K562 (cell line): ENCODE data around the gene HDAC9. TPM values are rescaled to one million over a fixed set of nuclear protein-coding genes. Genes with fewer than 3 reads are reported as not detected.

ENCODE experiments used
- AFF1 ChIP-seq, 2 experiments: fragments of 450-650 bp; IDR thresholded peaks; 2 replicates each; pipeline ENCODE4 v1.6.1; 2018; ENCODE audit warnings: mild to moderate bottlenecking in 2 of 2, low read depth in 1 of 2; ENCODE audit not compliant: partially characterized antibody in 2 of 2
- ATF1 ChIP-seq, 2 experiments: fragments of 450-650 bp in 1 of 2; IDR thresholded peaks; 2 replicates each; pipeline ENCODE4 v1.6.1; 2016; ENCODE audit warnings: missing compliant biosample characterization in 1 of 2, missing genetic modification characterization in 1 of 2
- ELF4 ChIP-seq: fragments of 450-650 bp; formaldehyde crosslinking; IDR thresholded peaks from 2 replicates; pipeline ENCODE4 v1.4.0; 2022; ENCODE audit warnings: missing genetic modification characterization
- ETV1 ChIP-seq: fragments of 450-650 bp; conservative IDR thresholded peaks from 2 replicates; pipeline ENCODE4 v1.6.1; 2016; ENCODE audit warnings: missing genetic modification characterization, control low read depth, low read depth, missing compliant biosample characterization
- HEY1 ChIP-seq: fragments of 250-450 bp; sonication (Bioruptor Pico); IDR thresholded peaks from 2 replicates; pipeline ENCODE4 v1.5.0; 2020; ENCODE audit warnings: mild to moderate bottlenecking, moderate library complexity, borderline replicate concordance
- HNRNPUL1 ChIP-seq: fragments of 200-400 bp; formaldehyde crosslinking; IDR thresholded peaks from 2 replicates; pipeline ENCODE4 v1.6.1; 2017; ENCODE audit warnings: low read length
- KLF16 ChIP-seq: IDR thresholded peaks from 2 replicates; pipeline ENCODE4 v1.6.1; 2016; ENCODE audit warnings: antibody characterized with exemption
- NR2F6 ChIP-seq: fragments of 450-650 bp; formaldehyde crosslinking; IDR thresholded peaks from 2 replicates; pipeline ENCODE4 v1.4.0; 2020; ENCODE audit warnings: mild to moderate bottlenecking
- THRB ChIP-seq: fragments of 450-650 bp; formaldehyde crosslinking; conservative IDR thresholded peaks from 2 replicates; pipeline ENCODE4 v1.4.0; 2022; ENCODE audit warnings: mild to moderate bottlenecking, missing genetic modification characterization
- ZNF224 ChIP-seq: sonication (generic); formaldehyde crosslinking; IDR thresholded peaks from 2 replicates; pipeline ENCODE4 v1.8.0; 2022; ENCODE audit warnings: mild to moderate bottlenecking, missing genetic modification reagents
- polyA plus RNA-seq, 8 experiments: library from polyadenylated mRNA; depleted of rRNA in 4 of 8; stranded (reverse) in 5 of 8; unstranded in 3 of 8; fragments of >200 nt; fragmentation: Nextera tagmentation in 2 of 8; fragmentation: Illumina TruSeq in 1 of 8; extraction: Ambion mirVana in 2 of 8; extraction: Trizol in 1 of 8; gene quantifications; 2 replicates each; pipeline versions ENCODE4 v1.2.1 to v1.2.3, GENCODE V29; 2011 to 2014; ENCODE audit warnings: inconsistent platforms in 1 of 8, missing spikeins in 1 of 8
- total RNA-seq, 7 experiments: library from RNA; depleted of rRNA in 6 of 7; stranded (reverse); fragments of >200 nt in 6 of 7; fragmentation: Illumina TruSeq in 2 of 7; extraction: Trizol in 2 of 7; gene quantifications; 2 replicates each; pipeline versions ENCODE4 v1.2.1 to v1.2.3, GENCODE V29; 2011 to 2021; ENCODE audit warnings: low replicate concordance in 1 of 7
- TF ChIP-seq, protein P1 (sequence below): fragments of 450-650 bp; formaldehyde crosslinking; IDR thresholded peaks from 2 replicates; pipeline ENCODE4 v1.4.0; 2022; ENCODE audit warnings: missing genetic modification characterization

HDAC9 gene
- total and polyA plus RNA-seq, 9 of the 15 experiments (the other 6 are each of a cell fraction or from before 2014, with no cell fraction given) = 0.08 to 0.91 (median 0.33) TPM

DNA sequence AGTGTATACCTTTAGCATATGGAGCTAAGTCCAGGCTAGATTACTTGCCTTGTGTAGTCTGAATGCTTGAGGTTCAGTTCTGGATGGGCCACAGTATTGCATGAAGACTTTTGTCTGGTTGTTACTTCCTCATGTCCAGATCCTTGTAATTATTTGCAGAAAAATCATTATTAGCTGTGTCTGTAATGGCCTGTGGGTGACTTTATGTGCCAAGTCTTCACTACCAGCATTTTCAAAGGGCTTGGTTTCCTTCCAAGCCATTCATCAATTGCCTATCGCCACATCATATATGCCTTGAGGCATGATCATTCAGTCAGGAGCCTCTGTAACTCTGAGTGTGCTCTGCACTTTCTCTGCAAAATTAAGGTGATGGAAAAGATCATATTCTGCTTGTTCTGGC is 13.8 kb upstream of the HDAC9 start (continued):
- TF ChIP-seq NR2F6 (no peak), ETV1 (tag) (no peak), THRB (no peak), ATF1 (CRISPR knock-in tag; IDR thresholded peaks at IDR 0.05) (no peak), ATF1 (tag; IDR thresholded peaks at IDR 0.05) (no peak), KLF16 (no peak), ZNF224 (no peak), HEY1 (CRISPR knock-in tag) (no peak), AFF1 (IDR thresholded peaks at IDR 0.05; ENCODE audit: low read depth in 1 of 2, partially characterized antibody in 2 of 2) (no peak), HNRNPUL1 (no peak), ELF4 (CRISPR knock-in tag) (no peak)
- TF ChIP-seq, protein P1, sequence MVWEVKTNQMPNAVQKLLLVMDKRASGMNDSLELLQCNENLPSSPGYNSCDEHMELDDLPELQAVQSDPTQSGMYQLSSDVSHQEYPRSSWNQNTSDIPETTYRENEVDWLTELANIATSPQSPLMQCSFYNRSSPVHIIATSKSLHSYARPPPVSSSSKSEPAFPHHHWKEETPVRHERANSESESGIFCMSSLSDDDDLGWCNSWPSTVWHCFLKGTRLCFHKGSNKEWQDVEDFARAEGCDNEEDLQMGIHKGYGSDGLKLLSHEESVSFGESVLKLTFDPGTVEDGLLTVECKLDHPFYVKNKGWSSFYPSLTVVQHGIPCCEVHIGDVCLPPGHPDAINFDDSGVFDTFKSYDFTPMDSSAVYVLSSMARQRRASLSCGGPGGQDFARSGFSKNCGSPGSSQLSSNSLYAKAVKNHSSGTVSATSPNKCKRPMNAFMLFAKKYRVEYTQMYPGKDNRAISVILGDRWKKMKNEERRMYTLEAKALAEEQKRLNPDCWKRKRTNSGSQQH (CRISPR knock-in tag) = no peak
- TF ChIP-seq, all 486 proteins: peak for 0
